GM18519 (cell line): ENCODE data around the gene GLRX5.

ENCODE experiments used
- ATAC-seq: cut with Tn5 transposase; IDR thresholded peaks from one replicate; pipeline ENCODE4 v1.9.1; 2021; ENCODE audit warnings: mild to moderate bottlenecking, moderate library complexity; ENCODE audit not compliant: unreplicated experiment, low FRiP score

The GLRX5 gene

DNA sequence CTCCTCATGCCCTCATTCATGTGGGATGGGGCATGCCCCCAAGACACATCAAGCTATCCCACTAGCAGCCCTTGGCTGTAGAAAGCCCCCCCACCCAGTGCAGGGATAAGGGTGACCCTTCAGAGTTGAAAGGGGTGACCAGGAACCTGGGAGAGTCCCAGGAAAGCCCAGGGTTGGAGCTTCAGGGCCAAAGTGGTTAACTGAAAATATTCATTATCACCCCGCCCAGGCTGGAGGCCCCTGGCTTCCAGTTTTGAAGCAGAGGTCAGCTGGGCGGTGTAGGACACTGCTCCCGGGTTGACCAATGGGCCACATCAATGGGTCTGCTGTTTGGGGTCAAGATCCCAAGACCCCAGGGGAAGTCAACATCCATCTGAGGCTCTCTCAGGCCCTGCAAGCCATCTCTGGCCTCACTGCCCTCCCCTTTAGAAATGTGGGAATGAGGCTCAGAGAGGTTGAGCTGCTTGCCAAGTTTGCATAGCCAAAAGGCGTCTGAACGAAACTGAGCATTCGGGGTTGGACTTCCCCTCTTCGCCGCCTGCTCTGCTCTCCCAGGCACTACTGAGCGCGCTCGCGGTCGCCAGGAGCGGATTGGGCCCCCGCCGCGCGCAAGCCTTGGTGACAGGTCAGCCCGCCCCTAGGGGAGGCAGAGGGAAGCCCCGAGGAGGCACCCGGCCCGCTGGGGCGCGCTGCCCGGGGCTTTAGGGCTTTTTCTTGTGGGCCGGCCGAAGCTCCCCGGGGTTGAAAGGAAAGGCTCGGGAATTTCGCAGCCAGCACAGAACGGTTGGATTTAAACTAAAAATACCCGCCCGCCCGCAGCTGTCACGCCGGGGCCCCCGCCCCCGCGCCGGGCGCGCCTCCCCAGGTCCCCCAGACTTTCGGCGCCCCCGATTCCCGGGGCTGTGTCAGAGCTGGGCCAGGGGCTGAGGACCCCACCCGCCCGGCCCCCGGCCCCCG, 19.0 kb upstream of the GLRX5 start:
- peak; percentile 71 for ATAC-seq

DNA sequence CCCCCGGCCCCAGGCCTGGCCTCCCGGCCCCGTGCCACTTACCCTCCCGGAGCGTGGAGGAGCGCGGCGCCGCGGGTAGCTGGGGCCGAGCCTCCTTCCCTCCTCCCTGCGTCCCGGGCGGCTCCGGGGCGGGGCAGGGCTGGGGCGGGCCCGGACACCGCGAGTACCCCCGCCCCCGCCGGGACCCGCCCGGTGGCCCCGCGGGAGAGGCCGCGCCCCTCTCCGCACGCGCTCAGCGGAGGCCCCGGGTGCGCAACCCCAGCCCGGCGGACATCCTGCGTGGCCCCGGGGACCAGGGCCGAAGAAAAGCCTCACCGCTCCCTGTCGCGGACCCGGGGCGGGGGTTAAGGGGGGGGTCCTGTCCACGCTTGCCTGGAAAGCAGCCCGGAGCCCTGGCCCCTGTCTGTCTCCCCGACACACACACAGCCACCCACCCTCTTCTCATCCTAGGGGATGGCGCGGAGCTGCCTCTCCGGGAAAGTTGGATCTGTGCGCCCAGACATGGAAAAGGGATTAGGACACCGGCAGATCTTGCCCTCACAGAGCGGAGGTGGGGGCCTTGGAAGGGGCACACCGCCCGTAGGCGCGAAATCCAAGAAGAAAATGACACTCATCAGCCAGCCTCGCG, 18.2 kb upstream of the GLRX5 start, which contains the start of gene SYNE3:
SYNE3 (minus strand) TSS at position 97 of the 628 bp plus-strand sequence. CDS start 40,829 bp downstream, outside the sequence.
- peak; percentile 19 for ATAC-seq

DNA sequence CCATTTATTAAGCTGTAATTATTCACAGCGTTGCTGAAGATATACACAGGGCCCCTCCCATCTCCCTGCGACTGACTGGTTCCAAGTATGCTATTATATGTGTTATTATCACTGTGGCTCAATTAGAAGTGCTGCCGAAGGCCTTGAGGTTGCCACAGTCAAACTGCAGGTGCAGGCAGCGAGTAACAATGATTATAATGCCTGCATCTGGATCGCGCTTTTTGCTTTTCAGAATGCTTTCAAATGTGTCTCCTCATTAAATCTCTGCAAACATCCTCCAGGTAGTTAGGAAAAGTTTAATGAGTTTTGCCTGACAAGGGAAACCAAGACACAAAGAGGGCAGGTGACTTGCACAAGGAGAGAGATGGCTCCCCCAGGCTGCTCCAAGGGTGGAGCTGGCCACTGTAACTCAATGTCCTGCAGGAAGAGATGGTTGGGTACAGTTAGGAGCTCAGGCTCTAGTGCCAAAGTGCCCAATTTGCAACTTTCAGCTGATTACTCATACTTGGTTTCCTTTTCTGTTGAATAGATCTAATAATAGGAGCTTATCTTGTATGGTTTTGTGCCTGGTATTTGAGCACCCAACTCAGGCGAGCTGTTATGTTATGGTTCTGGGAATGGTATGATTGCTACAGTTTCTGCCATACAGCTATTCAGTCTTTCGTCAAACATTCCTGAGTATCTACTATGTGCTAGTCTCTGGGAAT, 16.7 kb upstream of the GLRX5 start:
- ATAC-seq: no peak

DNA sequence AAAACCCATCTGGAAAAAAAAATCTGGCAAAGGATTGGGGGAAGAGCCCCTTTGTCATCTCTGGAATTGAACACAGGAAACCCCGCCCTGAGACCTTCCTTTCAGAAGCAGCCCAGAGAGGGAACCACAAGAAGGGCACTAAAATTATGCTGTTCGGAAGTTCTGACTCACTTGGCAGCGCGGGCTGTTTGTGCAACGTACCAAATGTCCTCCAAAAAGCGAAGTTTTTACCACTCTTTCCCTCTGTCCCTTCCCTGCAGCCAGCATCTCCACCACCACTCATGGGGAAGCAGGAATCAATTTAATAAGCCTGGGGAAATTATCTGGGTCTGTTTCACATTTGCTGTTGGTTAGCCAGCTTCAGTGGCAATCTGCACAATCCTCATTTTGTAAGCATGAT, 15.2 kb upstream of the GLRX5 start:
- ATAC-seq: no peak

DNA sequence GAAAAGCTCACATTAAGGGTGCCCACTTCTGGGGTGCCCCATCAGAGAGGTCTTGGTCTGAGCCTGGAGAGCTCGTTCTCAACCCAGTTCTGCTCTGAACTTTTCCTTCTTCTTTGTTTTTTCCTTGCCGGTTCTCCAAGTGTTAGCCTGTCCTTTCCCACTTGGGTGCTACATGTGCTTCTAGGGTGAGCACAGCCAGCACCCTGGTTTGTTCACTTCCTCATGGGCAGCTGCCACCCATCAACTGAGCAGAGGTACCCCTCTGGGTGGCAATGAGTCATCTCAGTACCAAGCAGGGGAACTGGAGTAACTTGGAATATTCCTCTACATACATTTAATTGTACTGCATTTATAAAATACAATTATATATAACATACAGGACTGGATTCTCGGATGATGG, 14.5 kb upstream of the GLRX5 start:
- ATAC-seq: no peak

DNA sequence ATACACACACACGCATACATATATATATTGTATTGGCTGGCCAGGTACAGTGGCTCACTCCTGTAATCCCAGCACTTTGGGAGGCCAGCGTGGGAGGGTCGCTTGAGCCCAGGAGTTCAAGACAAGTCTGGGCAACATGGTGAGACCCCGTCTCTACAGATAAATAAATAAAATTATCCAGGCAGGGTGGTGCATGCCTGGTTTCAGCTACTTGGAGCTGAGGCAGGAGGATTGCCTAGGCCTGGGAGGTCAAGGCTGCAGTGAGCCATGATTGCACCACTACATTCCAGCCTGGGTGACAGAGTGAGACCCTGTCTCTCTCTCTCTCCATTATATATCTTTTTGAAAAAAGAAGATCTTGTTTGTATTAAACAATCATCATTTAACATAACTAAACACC, 13.8 kb upstream of the GLRX5 start:
- ATAC-seq: no peak

DNA sequence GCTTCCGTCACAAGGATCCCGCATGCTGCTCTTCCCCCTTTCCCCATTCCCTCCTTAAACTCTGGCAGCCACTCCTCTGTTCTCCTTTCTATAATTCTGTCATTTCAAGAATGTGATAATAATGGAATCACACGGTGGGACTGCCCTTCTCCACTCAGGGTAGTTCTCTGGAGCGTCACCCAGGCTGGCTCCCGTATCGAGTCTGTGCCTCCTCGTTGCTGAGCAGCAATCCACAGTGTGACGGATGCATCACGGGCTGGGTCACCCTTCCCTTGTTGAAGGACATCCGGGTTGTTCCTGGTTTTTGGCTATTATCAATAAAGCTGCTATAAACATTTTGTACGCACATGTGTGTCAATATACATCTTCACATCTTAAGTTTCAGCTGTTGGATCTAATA, 12.7 kb upstream of the GLRX5 start:
- ATAC-seq: no peak

DNA sequence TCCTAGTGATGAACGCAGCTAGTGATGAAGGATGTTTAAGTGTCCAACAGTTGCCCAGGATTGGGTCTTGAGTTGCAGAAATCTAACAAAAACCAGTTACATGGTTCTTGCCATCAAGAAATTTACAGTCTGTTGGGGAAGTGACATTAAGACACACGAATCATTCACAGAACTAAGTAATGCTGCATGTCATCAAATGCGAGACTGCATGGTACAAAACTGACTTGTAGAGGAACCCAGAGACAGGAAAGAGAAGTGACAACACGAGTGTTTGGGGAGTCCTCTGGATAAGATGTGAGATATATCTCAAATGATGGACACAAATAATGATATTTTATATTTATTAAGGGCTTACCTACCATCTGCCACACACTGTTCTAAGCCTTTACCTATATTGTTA, 12.3 kb upstream of the GLRX5 start:
- ATAC-seq: no peak

DNA sequence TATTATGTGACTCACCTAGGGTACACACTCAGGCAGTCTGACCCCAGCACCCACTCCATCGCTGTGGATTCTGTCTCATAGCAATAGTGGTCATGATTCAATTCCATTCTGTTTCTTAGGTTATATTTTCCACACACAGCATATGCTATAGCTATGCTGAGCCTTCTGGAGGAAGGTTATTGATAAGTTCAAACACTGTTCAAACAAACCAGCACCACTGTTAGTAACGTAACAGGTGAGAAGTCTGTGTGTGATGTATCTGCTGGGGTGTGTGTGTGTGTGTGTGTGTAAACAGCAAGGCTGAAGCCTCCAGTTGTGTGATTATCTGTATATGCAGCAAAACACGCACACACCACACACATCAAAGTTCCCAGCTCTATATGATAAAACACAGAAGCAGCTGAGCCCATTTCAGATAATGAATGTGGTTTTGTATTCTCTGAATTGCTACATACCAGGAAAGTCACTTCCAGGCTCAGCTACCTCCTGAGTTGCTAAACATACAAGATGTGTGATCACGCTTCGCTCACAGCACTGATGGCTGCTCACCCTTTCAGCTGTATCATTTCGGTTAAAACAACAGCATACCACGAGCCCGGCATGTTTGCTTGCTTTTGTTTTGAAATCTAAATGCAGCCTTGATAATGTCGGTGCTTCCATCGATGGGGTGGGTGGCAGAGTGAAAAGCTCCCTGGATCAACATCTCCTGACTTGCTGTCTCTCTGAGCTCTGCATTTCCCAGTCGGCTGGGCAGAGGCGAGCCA, 11.6 kb upstream of the GLRX5 start:
- ATAC-seq: no peak

DNA sequence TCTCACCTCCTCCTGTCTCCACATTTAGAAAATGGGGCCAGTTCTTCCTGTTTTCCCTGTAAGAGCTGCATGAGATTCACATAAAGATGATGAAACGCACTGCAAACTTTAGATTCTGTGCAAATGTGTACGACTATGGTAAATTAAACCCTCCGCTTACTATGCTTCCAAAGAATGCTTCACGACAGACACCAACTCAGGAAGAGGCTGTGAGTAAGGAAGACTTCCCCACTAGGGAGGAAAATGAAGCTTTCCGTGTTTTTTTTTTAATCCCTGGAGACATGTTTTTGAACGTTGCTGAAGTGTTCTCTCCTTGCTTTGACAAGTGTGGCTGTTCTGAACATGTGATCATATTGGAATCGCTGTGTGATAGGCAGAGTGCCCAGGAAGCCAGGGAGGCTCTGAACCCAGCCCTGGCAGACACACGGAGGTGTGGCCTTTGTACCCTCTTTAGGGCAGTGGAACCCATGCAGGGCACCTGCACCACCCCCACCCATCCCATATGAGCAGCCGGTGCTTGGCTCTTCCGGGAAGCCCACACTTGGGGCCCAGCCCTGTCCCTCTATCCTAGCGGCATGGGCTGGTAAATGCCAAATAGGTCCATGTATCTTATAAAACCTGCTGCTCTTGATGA, 10.9 kb upstream of the GLRX5 start:
- no peak for ATAC-seq

DNA sequence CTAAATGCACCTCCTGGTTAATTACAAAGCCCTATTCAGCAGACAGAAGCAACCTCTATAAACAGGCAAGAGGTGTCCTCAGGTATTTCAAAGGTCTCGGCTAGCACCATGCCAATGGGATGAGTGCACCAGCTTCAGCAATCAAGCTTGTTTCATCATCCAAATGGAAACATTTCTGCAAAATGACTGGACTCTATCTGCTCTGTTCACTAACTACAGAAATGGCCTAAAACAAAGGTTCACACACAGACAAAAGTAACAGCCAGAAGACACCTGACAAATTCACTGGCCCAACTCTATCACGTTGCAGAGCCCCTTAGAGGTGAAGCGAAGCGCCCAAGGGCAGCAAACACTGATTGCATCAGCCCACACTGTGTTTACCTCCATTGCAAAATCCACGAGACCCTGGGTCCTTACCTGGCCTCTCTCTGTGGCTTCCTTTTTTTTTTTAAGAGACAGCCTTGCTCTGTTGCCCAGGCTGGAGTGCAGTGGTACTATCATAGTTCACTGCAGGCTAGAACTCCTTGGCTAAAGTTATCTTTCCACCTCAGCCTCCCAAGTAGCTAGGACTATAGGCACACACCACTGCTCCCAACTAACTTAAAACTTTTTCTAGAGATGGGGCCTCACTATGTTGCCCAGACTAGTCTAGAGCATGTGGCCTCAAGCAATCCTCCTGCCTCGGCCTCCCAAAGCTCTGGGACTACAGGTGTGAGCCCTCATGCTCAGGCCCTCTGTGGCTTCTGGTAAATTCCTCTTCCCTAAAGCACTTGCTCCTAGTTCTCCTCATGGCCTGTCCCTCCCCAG, 9.9 kb upstream of the GLRX5 start:
- no peak for ATAC-seq

DNA sequence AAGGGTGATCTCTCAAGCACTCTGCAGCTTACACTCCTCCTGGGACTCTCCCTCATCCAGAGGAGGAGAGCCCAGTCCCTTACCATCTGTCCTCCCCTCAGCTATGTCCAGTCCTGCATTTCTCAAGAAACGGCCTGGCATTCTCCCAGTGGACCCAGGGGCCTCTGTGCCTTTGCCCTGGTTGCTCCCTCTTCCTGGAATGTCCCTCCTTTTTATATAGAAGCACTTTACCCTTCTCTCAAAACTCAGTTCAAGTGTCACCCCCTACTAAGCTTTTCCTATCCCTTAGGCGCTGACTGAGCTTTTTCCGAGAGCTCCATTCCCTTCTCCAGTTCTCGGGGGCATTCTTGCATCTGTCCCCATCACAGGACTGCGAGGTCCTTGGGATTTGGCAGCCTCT, 8.9 kb upstream of the GLRX5 start:
- no peak for ATAC-seq

DNA sequence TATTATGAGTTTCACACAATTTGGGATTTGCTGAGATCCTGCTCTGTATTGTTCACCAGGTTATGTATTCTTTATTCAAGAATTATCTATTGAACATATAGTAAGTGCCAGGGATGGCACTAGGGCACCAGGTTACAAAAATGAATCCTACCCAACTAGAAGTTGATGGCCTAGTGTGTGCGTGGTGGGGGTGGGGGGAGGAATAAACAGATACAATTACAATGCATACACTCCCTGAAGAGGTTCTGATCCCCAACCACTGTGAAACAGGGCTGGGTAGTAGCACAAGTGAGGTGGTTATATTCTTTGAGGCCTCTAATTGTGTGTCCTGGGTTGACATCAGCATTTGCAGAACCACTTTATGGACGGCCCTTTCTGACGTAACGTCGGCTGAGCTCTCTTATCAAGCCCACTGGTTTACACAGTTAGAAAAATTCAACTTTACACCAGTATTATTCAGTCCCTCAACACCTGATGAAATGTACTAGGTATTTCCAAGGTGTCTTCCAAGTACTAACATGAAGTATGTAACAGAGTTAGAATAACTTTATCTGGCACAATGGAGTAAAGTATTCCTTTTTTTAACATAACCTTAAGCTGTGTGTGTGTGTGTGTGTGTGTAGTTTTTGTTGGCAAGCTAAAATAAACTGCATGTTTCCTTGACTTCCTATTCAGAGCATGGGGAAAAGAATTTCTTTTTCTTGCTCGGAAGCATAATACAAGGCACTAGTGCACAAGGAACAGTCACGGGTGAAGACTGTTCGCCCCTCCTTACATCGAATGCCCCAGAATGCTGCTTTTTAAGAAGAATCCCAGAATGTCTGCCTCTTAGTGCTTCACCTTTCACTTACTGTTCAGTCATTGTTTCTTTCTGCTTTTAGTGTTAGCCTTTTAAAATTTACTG, 8.1 kb upstream of the GLRX5 start:
- no peak for ATAC-seq

DNA sequence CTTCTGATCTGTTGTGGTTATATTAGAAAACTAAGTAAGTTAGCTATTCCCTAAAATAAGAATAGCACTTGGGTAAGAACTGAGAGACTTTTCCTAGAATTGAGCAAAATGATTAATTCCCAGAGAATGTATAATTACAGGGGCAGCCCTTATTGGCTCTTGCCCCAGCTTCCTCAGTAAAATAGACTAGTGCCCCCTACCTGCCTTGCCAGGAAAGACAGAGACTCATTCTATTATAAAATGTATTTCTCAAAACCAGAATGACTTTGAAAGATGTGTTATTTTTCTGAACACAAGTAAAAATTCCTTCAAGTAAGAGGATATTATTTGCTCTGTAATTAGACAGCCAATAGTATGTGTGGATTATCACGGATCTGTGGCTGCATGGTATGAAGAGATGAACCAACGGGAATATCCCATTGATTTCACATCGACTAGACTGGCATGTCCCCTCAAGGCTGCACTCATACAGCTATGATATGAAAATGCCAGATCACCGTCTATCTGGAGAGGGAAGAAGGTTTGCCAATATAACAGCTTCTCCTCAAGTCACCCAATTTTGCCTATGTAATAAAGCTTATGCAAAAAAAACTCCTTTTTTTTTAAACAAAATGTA, 7.4 kb upstream of the GLRX5 start:
- ATAC-seq: no peak

DNA sequence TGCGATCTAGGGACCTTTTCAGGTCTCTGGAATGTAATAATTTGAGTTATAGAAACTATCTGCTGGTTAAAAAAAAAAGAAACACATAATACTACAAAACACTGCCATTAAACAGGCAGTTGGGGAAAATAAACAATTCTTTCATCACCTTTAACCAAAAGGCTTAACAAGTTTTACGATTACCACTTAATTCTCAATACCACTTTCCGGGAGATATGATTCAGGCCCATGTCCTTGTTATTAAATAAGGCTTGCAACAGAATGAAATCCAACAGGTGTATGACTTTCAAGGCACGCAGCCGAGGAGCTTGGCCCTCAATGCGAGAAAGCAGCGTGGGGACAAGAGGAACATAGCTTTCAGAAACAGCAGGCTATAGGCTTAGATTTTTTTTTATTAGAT, 5.6 kb upstream of the GLRX5 start:
- ATAC-seq: no peak

DNA sequence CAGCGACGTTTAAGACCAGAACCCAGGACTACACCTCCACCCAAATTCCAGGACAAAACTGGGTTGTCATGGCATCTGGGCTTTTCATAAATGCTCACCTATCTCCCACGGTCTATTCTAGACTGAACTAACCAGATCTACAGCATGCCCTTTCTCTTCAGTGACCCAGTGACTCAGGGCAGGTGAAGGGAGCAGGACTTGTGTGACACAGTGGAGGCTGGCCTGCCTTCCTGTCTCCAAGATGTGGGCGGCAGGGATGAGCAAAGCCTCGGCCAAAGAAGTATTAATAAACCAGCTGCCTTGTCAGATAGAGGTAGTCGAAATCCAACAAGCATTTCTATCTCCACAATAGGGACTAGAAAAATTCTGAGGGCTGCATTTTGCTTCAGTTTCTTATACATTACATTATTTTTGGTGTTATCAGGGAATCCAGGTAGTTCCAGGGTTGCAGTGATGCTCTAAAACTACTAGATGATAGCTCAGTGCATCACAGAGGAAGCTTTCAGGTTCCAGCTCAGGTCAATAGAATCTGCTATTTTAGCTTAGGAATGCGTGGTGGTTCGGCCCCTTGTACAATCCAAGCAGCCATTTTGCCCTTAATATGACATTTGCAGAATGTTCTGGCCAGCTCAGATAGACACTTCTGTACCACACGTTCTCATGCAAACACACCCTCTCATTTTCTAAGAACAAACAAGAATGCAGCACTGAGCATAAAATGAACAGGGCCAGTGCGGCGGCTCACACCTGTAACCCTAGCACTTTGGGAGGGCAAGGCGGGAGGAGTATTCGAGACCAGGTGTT, 4.2 kb upstream of the GLRX5 start:
- ATAC-seq: no peak

DNA sequence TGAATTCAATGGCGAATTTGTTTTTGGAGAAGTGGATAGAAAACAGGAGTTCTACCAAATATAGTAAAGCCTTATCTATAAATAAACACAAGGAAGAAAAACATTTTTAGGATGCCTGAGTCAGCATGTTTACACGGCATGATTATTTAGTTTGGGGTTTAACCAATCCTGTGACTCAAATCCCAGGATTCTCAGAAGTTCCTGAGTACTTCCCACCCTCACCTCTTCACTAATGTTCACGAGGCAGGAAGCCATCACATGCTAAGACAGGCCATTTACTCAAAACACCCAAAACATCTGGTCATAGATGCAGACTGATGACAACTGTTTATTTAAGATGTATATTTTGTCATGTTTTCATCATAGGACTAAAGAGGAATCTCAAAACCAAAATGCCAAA, 3.4 kb upstream of the GLRX5 start:
- no peak for ATAC-seq
